Caco-2 (cell line): ENCODE results near the gene CD163. TPM values are rescaled to one million over a fixed set of nuclear protein-coding genes. Genes with fewer than 3 reads are reported as not detected.

Source experiments
- BruUV-seq: library from RNA; stranded (reverse); fragments of 400-500 nt; replicated peaks from 2 replicates; lab custom pipeline; 2021; lab: Mats Ljungman, UMichigan
- CTCF ChIA-PET: fragments of 300-600 bp; sonication (Branson Sonifier 250); formaldehyde crosslinking; loops from one replicate; lab custom pipeline; 2022; ENCODE audit warnings: antibody characterized with exemption; lab: Charles Lee
- POLR2A ChIA-PET: fragments of 300-600 bp; sonication (Branson Sonifier 250); formaldehyde crosslinking; loops from one replicate; lab custom pipeline; 2022; ENCODE audit warnings: antibody characterized with exemption; lab: Charles Lee
- DNase-seq, 2 experiments: peaks; one replicate each; pipeline versions ENCODE4 v3.0.0 to v3.0.0-alpha.2; 2020 to 2022
- H3K27me3 ChIP-seq: replicated peaks from 2 replicates; pipeline ENCODE4 v1.6.0; 2011; ENCODE audit warnings: low read length; ENCODE audit not compliant: control insufficient read depth, insufficient read depth
- H3K36me3 ChIP-seq: 2 replicates; pipeline ENCODE4 v1.5.1; 2011; ENCODE audit warnings: low read length; ENCODE audit not compliant: control insufficient read depth, insufficient read depth
- H3K4me1 ChIP-seq: fragments of 250-450 bp; sonication (Bioruptor Pico); 2 replicates; pipeline ENCODE4 v1.5.1; 2020; ENCODE audit warnings: mild to moderate bottlenecking
- H3K4me3 ChIP-seq: 2 replicates; pipeline ENCODE4 v1.5.1; 2011; ENCODE audit warnings: low read depth, mild to moderate bottlenecking, control low read depth, low read length
- H3K9me3 ChIP-seq: fragments of 250-450 bp; sonication (Bioruptor Pico); 2 replicates; pipeline ENCODE4 v1.5.1; 2020; ENCODE audit warnings: mild to moderate bottlenecking, moderate library complexity
- H3K27ac Mint-ChIP-seq: one replicate; pipeline ENCODE4 v1.8.0; 2022; ENCODE audit warnings: mixed read lengths; ENCODE audit not compliant: unreplicated experiment
- H3K27me3 Mint-ChIP-seq: one replicate; pipeline ENCODE4 v1.8.0; 2022; ENCODE audit warnings: mixed read lengths; ENCODE audit not compliant: insufficient read depth, unreplicated experiment
- H3K36me3 Mint-ChIP-seq: one replicate; pipeline ENCODE4 v1.8.0; 2022; ENCODE audit warnings: mild to moderate bottlenecking, mixed read lengths; ENCODE audit not compliant: insufficient read depth, unreplicated experiment
- H3K4me1 Mint-ChIP-seq: one replicate; pipeline ENCODE4 v1.8.0; 2022; ENCODE audit warnings: low read depth, mixed read lengths; ENCODE audit not compliant: unreplicated experiment
- H3K4me3 Mint-ChIP-seq: one replicate; pipeline ENCODE4 v1.8.0; 2022; ENCODE audit warnings: mild to moderate bottlenecking, moderate library complexity, mixed read lengths; ENCODE audit not compliant: unreplicated experiment
- H3K9me3 Mint-ChIP-seq: one replicate; pipeline ENCODE4 v1.8.0; 2022; ENCODE audit warnings: mixed read lengths; ENCODE audit not compliant: unreplicated experiment
- CTCF ChIP-seq, 2 experiments: fragments of 200-600 bp in 1 of 2; IDR thresholded peaks; 1 replicate in 1 of 2; 2 replicates in 1 of 2; pipeline versions ENCODE4 v1.5.1 to v1.8.0; 2011 to 2022; ENCODE audit warnings: antibody characterized with exemption in 1 of 2, control low read depth in 1 of 2, inconsistent platforms in 1 of 2, low read depth in 1 of 2, low read length in 1 of 2, mild to moderate bottlenecking in 1 of 2, moderate library complexity in 1 of 2; ENCODE audit not compliant: insufficient read depth in 1 of 2, severe bottlenecking in 1 of 2, unreplicated experiment in 1 of 2
- intact Hi-C: fragments of 100-400 bp; cut with micrococcal nuclease; formaldehyde crosslinking; loops from one replicate; pipeline ENCODE4 v1.10.0; 2022; ENCODE audit not compliant: unreplicated experiment
- total RNA-seq: library from RNA; stranded (reverse); gene quantifications from 2 replicates; pipeline ENCODE4 v1.2.3, GENCODE V29; 2022

Gene CD163
- total RNA-seq, 1 experiment from 2014 or later, result 0.20 TPM

DNA sequence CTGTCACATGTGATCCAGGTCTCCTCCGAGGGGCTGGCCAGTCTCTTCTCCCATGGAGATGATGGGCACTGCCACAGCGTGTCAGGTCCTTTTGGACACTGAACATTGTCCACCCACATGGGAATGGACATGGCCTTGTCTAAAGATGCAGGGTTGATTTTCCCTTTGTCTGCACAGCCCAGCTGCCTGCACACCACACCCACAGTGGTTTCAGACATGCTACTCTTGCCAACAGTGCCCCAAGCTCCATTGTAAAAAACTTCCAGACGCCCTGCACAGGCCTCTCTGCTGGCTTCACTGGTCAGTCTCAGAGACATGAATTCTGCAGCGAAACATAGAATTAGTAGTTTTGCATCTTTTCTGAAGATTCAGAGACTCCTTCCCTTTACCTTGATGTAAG, 18.5 kb downstream of the CD163 start:
- peaks cover 14% of the 10 kb centered on the region for H3K4me1 ChIP-seq
- no peaks in the 10 kb centered on the region for H3K36me3 ChIP-seq
- Mint-ChIP-seq H3K27me3 (peaks cover 4% of the 10 kb centered on the region), H3K36me3 (peaks cover 9% of the 10 kb centered on the region), H3K9me3 (peaks cover 30% of the 10 kb centered on the region), H3K4me1 (peaks cover 14% of the 10 kb centered on the region), H3K27ac (no peak overlapping the region), H3K4me3 (no peak overlapping the region)
- no TSS peak for BruUV-seq
- no peak overlapping the region for H3K4me3 ChIP-seq
- CTCF ChIA-PET, result no interaction called here
- POLR2A ChIA-PET, result no interaction called here
- no peaks in the 10 kb centered on the region for H3K27me3 ChIP-seq
- peaks cover 7% of the 10 kb centered on the region; the same call in 1 of the 2 replicates for H3K9me3 ChIP-seq
- no peak for TF ChIP-seq CTCF (IDR thresholded peaks at IDR 0.05; ENCODE audit: insufficient read depth in 1 of 2, low read depth in 1 of 2, low read length in 1 of 2, severe bottlenecking in 1 of 2, unreplicated experiment in 1 of 2)
- intact Hi-C loops, result no loop called here
- DNase-seq, result no peak

- no peak overlapping the region for H3K4me3 Mint-ChIP-seq
- H3K9me3 Mint-ChIP-seq, result peaks cover 26% of the 10 kb centered on the region
- BruUV-seq, result no TSS peak
- peaks cover 14% of the 10 kb centered on the region for H3K4me1 ChIP-seq
- peaks cover 2% of the 10 kb centered on the region for H3K27me3 Mint-ChIP-seq
- ChIA-PET CTCF (no interaction called here), POLR2A (no interaction called here)
- H3K36me3 ChIP-seq, result no peaks in the 10 kb centered on the region
- intact Hi-C loops, result no loop called here
- DNase-seq, result no peak
- H3K9me3 ChIP-seq, result peaks cover 7% of the 10 kb centered on the region; the same call in 1 of the 2 replicates
- H3K4me3 ChIP-seq, result no peak overlapping the region
- H3K4me1 Mint-ChIP-seq, result peaks cover 14% of the 10 kb centered on the region
- no peaks in the 10 kb centered on the region for H3K27me3 ChIP-seq
- no peak for TF ChIP-seq CTCF (IDR thresholded peaks at IDR 0.05; ENCODE audit: insufficient read depth in 1 of 2, low read depth in 1 of 2, low read length in 1 of 2, severe bottlenecking in 1 of 2, unreplicated experiment in 1 of 2)
- peak overlapping the region; percentile 13 for H3K27ac Mint-ChIP-seq
- H3K36me3 Mint-ChIP-seq, result peaks cover 9% of the 10 kb centered on the region
Observed at GRCh38 chr12:7483343-7483742, 20.2 kb downstream of the CD163 start.

- Mint-ChIP-seq H3K9me3 (peaks cover 16% of the 10 kb centered on the region), H3K27ac (no peak overlapping the region), H3K4me1 (peaks cover 14% of the 10 kb centered on the region), H3K4me3 (no peak overlapping the region), H3K36me3 (peaks cover 9% of the 10 kb centered on the region), H3K27me3 (no peaks in the 10 kb centered on the region)
- BruUV-seq, result no TSS peak
- Histone ChIP-seq H3K36me3 (no peaks in the 10 kb centered on the region), H3K4me3 (no peak overlapping the region), H3K4me1 (peaks cover 14% of the 10 kb centered on the region), H3K27me3 (no peaks in the 10 kb centered on the region), H3K9me3 (peaks cover 7% of the 10 kb centered on the region; the same call in 1 of the 2 replicates)
- intact Hi-C loops, result no loop called here
- ChIA-PET POLR2A (no interaction called here), CTCF (no interaction called here)
- DNase-seq, result no peak
- TF ChIP-seq CTCF (IDR thresholded peaks at IDR 0.05; ENCODE audit: insufficient read depth in 1 of 2, low read depth in 1 of 2, low read length in 1 of 2, severe bottlenecking in 1 of 2, unreplicated experiment in 1 of 2), result no peak
Observed at GRCh38 chr12:7479771-7480170, 23.8 kb downstream of the CD163 start.
